GM12891 (cell line): ENCODE measurements around the gene TTYH3.

Experiments
- PAX5 ChIP-seq: IDR thresholded peaks from 2 replicates; pipeline ENCODE4 v1.6.1; 2011; ENCODE audit warnings: low read length, moderate library complexity, mild to moderate bottlenecking; ENCODE audit not compliant: insufficient read depth, severe bottlenecking
- POLR2A ChIP-seq: IDR thresholded peaks from 2 replicates; pipeline ENCODE4 v1.6.1; 2011; ENCODE audit warnings: low read depth, low read length, control low read depth
- POLR2AphosphoS5 ChIP-seq: IDR thresholded peaks from 2 replicates; pipeline ENCODE4 v1.6.1; 2011; ENCODE audit warnings: low read depth, low read length, control low read depth
- SPI1 ChIP-seq: IDR thresholded peaks from 2 replicates; pipeline ENCODE4 v1.6.1; 2011; ENCODE audit warnings: low read depth, low read length, control low read depth
- TAF1 ChIP-seq: IDR thresholded peaks from 2 replicates; pipeline ENCODE4 v1.6.1; 2011; ENCODE audit warnings: low read depth, low read length, control low read depth

DNA sequence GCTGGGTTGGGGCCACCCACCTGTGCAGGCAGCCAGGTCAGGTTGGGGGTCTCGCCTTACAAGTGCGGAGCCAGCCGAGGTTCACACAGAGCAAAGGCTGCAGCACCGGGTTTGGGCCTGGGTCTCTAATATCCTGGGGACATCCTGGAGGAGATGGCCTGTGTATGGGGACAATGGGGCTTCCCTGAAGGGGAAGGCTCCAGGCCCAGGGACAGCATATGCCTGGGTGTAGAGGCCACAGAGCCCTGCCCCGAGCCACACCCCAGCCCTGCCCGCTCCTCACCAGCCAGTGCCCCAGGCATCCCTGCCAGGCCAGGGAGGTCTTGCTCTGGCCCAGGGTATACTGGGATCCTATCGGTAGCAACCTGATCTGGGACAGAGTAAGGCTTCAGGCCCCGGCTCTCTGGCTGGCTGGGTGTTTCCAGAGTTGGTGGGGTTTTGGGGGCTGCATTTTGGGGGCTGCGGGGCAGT lies 9.1 kb downstream of the TTYH3 start:
- TF ChIP-seq POLR2AphosphoS5, result no peak
- no peak for TF ChIP-seq POLR2A
- TF ChIP-seq TAF1, result no peak
- TF ChIP-seq SPI1, result no peak
- no peak for TF ChIP-seq PAX5
